Esophagus squamous epithelium (tissue), 5 donors: ENCODE measurements around the gene ALKBH5. TPM values are rescaled to one million over a fixed set of nuclear protein-coding genes. Genes with fewer than 3 reads are reported as not detected.

Experiments
- DNase-seq: peaks from one replicate; lab custom pipeline; 2025; lab: John Stamatoyannopoulos, UW
- H3K27ac ChIP-seq, 4 donors: fragments of 200-600 bp; sonication (generic); one replicate each; pipeline ENCODE4 v1.5.1; 2016 to 2019; ENCODE audit warnings: mild to moderate bottlenecking in 1 of 4
- H3K27me3 ChIP-seq, 4 donors: fragments of 200-600 bp; sonication (generic); 1 replicate in 3 of 4; 2 replicates in 1 of 4; pipeline versions ENCODE4 v1.5.1 to v1.6.0; 2017 to 2021; ENCODE audit warnings: antibody characterized with exemption in 1 of 4
- H3K36me3 ChIP-seq, 3 donors: fragments of 200-600 bp; sonication (generic); one replicate each; pipeline ENCODE4 v1.5.1; 2016 to 2019
- H3K4me1 ChIP-seq, 3 donors: fragments of 200-600 bp; sonication (generic); one replicate each; pipeline ENCODE4 v1.5.1; 2017 to 2019
- H3K4me3 ChIP-seq, 4 donors: fragments of 200-600 bp; sonication (generic); 1 replicate in 3 of 4; 2 replicates in 1 of 4; pipeline ENCODE4 v1.5.1; 2016 to 2019; ENCODE audit warnings: mild to moderate bottlenecking in 2 of 4, moderate library complexity in 1 of 4
- H3K9me3 ChIP-seq, 3 donors: fragments of 200-600 bp; sonication (generic); one replicate each; pipeline ENCODE4 v1.5.1; 2016 to 2019
- POLR2A ChIP-seq, 4 donors: fragments of 450-650 bp; IDR thresholded peaks; one replicate each; pipeline ENCODE4 v1.6.1; 2017; ENCODE audit warnings: antibody characterized with exemption in 4 of 4, mild to moderate bottlenecking in 4 of 4, moderate library complexity in 3 of 4
- WGBS, 2 donors: methylation state at CpG; one replicate each; pipeline ENCODE4 v1.1.5; 2018; 5-methylcytosine and 5-hydroxymethylcytosine counted together
- intact Hi-C: fragments of 100-400 bp; cut with DNase I; formaldehyde crosslinking; loops from one replicate; pipeline ENCODE4 v1.15.0; 2022
- total RNA-seq, 4 donors: library from RNA; depleted of rRNA; stranded (reverse); fragments of >200 nt; gene quantifications; one replicate each; pipeline ENCODE4 v1.1.0, GENCODE V29; 2016
- TF ChIP-seq, protein P1 (sequence below), 6 experiments: fragments of 450-650 bp in 4 of 6; fragments of 200-600 bp in 2 of 6; sonication (generic) in 2 of 6; IDR thresholded peaks; one replicate each; pipeline ENCODE4 v1.5.1; 2016 to 2019; ENCODE audit warnings: antibody characterized with exemption in 6 of 6, mild to moderate bottlenecking in 4 of 6, moderate library complexity in 4 of 6
- donor health status: DM: yes; HTN: yes; CAD: no.

Gene ALKBH5
- total RNA-seq, 4 donors from 2014 or later: 55.8 to 58.9 (median 56.9) TPM

DNA sequence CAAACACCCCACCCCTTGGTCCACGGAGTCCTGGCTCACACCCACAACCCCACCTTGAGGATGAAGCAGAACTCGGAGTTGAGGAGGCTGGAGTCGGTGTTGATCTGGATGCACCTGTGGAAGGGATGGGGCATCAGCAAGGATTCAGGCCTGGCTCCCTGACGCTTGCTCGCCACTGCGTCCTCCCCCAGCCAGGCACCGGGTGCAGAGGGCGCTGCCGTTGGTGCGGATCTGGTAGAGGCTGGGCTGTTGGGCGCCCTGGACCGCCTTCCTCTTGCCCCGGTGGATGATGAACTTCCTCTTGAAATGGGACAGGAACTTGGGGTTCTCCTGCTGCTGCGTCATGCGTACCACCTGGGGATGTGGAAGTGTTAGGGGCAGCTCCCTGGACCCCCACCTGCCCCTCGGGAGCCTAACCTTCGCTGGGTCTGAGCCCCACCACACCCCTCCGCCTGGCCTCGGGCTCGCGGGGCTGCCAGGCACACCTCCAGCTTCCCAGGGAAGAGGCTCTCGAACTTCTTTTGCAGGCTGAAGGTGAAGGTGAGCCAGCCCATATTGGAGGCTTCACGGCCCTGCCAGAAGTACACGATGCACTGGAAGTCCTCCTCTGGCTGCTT is 62.6 kb downstream of the ALKBH5 start:
- Histone ChIP-seq H3K36me3 (peaks cover 22 to 98% (median 25%) of the 10 kb centered on the region in 3 donors), H3K27ac (peak overlapping the region in 3 of 4 donors; percentile 62 to 81 (median 65)), H3K9me3 (no peaks in the 10 kb centered on the region), H3K27me3 (no peaks in the 10 kb centered on the region), H3K4me3 (peak overlapping the region in 3 of 4 donors; percentile 20 to 54 (median 30)), H3K4me1 (peaks cover 20 to 84% (median 26%) of the 10 kb centered on the region in 3 donors)
- DNase-seq: no peak
- no peak for TF ChIP-seq POLR2A (IDR thresholded peaks at IDR 0.05)
- TF ChIP-seq, protein P1, sequence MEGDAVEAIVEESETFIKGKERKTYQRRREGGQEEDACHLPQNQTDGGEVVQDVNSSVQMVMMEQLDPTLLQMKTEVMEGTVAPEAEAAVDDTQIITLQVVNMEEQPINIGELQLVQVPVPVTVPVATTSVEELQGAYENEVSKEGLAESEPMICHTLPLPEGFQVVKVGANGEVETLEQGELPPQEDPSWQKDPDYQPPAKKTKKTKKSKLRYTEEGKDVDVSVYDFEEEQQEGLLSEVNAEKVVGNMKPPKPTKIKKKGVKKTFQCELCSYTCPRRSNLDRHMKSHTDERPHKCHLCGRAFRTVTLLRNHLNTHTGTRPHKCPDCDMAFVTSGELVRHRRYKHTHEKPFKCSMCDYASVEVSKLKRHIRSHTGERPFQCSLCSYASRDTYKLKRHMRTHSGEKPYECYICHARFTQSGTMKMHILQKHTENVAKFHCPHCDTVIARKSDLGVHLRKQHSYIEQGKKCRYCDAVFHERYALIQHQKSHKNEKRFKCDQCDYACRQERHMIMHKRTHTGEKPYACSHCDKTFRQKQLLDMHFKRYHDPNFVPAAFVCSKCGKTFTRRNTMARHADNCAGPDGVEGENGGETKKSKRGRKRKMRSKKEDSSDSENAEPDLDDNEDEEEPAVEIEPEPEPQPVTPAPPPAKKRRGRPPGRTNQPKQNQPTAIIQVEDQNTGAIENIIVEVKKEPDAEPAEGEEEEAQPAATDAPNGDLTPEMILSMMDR (IDR thresholded peaks at IDR 0.05): no peak
- intact Hi-C loops: no loop called here
- 49 to 86% methylated on average over 2 to 6 of the region's 24 CpGs for WGBS, 2 donors

DNA sequence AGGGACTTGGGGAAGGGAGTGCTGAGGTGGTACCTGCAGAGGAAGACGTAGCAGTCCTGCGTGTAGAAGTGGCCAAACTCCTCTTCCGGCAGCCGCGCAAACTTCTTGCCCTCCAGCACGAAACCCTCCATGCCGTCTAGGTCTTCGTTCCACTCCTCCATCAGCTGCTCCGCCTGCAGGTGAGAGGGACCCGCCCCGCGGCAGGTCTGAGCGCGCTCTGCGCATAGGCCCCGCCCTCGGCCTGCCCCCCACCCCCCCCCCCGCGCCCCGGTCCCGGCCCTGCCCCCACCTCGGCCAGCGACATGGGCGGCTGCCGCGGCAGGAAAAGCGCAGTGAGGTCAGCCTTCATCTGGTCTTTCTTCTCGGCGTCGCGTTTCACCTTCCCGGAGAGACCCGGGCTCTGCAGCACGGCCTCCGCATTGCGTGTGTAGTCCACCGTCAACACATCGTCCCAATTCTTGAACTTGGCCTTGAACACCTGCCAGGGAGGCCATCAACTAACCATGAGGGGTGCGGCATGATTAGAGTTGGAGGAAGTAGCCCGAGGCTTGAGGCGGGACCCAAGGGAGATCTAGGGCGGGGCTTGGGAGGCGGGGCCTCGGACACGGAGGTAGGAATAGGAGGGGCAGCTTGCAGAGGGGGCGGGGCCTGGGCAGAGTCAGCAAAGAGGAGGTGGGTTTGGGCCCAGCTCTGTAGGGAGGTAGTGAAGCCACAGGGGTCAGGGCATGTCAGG is 63.4 kb downstream of the ALKBH5 start:
- 13% methylated on average over 9 of the region's 46 CpGs; no CpG with 5 or more reads in 1 of the 2 donors for WGBS, 2 donors
- Histone ChIP-seq H3K4me3 (peak overlapping the region in 3 of 4 donors; percentile 20 to 54 (median 30)), H3K27me3 (no peaks in the 10 kb centered on the region), H3K36me3 (peaks cover 30 to 98% (median 34%) of the 10 kb centered on the region in 3 donors), H3K27ac (peak overlapping the region; percentile 62 to 81 (median 67)), H3K4me1 (peaks cover 20 to 85% (median 26%) of the 10 kb centered on the region in 3 donors), H3K9me3 (no peaks in the 10 kb centered on the region)
- no peak for DNase-seq
- intact Hi-C loops: no loop called here
- no peak for TF ChIP-seq POLR2A (IDR thresholded peaks at IDR 0.05)
- TF ChIP-seq, protein P1 (IDR thresholded peaks at IDR 0.05): no peak

DNA sequence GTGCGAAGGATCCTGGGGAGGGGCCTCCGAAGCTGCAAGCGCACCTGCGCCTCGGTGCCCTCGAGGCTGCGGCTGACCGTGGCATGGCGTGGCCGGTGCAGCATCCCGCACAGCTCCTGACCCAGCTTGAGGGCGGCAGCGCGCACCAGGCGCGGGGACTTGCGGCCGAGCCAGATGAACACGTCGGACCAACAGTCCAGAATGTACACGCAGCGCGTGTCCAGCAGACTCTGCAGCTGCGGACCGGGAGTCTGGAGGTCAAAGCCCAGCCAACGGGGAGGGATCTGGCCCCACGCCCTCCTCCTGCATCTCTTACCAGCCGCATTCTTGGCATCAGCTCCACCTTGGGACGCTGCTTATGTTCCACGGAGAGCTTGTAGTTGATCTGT is 64.0 kb downstream of the ALKBH5 start:
- H3K4me3 ChIP-seq: peak overlapping the region in 1 of 4 donors; percentile 30
- peak overlapping the region; percentile 62 to 81 (median 67) for H3K27ac ChIP-seq
- no peak for TF ChIP-seq POLR2A (IDR thresholded peaks at IDR 0.05)
- TF ChIP-seq, protein P1 (IDR thresholded peaks at IDR 0.05): no peak

DNA sequence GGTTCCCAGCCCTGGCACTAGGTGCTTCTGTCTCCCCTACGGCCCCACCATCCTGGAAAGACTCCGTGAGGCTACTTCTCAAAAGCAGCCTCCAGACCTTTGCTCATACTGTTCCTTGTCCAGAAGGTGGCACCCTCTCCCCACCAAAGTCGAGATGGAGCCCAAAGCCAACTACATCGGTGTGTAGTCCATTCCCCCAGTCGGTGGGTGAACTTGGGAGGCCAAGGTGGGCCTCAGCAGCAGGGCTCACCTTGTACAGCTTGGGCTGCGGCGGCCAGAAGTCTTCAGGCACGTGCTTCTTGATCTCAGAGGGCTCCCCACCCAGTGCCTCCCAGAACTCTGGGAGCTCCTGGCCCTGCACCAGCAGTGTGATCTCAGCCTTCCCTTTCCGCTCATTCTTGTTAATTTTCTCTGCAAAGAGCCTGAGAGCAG is 64.7 kb downstream of the ALKBH5 start:
- H3K9me3 ChIP-seq: no peaks in the 10 kb centered on the region
- peak overlapping the region; percentile 62 to 81 (median 67) for H3K27ac ChIP-seq
- H3K4me1 ChIP-seq: peaks cover 20 to 83% (median 26%) of the 10 kb centered on the region in 3 donors
- H3K36me3 ChIP-seq: peaks cover 34 to 98% (median 46%) of the 10 kb centered on the region in 3 donors
- intact Hi-C loops: no loop called here
- H3K27me3 ChIP-seq: no peaks in the 10 kb centered on the region
- 17 to 31% methylated on average over 8 to 9 of the region's 9 CpGs for WGBS, 2 donors
- no peak overlapping the region for H3K4me3 ChIP-seq
- no peak for DNase-seq
- TF ChIP-seq, protein P1 (IDR thresholded peaks at IDR 0.05): peak in 5 of 6 experiments; percentile 59 to 80 (median 66)
- TF ChIP-seq POLR2A (IDR thresholded peaks at IDR 0.05): no peak

More for the DNA sequence above, 64.0 kb downstream of the ALKBH5 start:
- Histone ChIP-seq H3K4me1 (peaks cover 20 to 84% (median 26%) of the 10 kb centered on the region in 3 donors), H3K9me3 (no peaks in the 10 kb centered on the region), H3K36me3 (peaks cover 34 to 98% (median 39%) of the 10 kb centered on the region in 3 donors), H3K27me3 (no peaks in the 10 kb centered on the region)
- intact Hi-C loops: no loop called here
- no peak for DNase-seq
- 38% methylated on average over 6 to 15 of the region's 30 CpGs for WGBS, 2 donors
